ENCODE measurements around the gene CDC42EP2.

DNA sequence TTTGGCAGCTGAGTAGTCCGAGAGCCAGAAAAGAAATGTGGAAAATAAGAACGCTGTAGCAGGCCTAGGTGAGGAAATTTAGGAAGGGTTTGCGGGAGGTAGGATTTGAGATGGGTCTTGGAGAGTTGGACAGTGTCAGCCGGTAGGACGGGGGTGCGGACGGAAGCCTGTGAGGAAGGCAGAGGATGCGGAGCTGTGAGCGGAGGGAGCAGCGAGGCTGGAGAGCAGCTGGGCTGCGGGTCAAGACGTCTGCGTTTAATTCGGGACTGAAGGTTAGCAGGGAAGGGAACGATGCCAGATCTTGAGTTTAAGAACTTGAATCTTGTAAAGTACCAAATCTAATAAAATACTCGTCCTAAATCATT, 39.2 kb downstream of the CDC42EP2 start:
- TF ChIP-seq SMC3 (IDR thresholded peaks at IDR 0.05): no peak
- TF ChIP-seq, protein P1, sequence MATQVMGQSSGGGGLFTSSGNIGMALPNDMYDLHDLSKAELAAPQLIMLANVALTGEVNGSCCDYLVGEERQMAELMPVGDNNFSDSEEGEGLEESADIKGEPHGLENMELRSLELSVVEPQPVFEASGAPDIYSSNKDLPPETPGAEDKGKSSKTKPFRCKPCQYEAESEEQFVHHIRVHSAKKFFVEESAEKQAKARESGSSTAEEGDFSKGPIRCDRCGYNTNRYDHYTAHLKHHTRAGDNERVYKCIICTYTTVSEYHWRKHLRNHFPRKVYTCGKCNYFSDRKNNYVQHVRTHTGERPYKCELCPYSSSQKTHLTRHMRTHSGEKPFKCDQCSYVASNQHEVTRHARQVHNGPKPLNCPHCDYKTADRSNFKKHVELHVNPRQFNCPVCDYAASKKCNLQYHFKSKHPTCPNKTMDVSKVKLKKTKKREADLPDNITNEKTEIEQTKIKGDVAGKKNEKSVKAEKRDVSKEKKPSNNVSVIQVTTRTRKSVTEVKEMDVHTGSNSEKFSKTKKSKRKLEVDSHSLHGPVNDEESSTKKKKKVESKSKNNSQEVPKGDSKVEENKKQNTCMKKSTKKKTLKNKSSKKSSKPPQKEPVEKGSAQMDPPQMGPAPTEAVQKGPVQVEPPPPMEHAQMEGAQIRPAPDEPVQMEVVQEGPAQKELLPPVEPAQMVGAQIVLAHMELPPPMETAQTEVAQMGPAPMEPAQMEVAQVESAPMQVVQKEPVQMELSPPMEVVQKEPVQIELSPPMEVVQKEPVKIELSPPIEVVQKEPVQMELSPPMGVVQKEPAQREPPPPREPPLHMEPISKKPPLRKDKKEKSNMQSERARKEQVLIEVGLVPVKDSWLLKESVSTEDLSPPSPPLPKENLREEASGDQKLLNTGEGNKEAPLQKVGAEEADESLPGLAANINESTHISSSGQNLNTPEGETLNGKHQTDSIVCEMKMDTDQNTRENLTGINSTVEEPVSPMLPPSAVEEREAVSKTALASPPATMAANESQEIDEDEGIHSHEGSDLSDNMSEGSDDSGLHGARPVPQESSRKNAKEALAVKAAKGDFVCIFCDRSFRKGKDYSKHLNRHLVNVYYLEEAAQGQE (IDR thresholded peaks at IDR 0.05): no peak
- TF ChIP-seq RFX5 (IDR thresholded peaks at IDR 0.05): no peak
- TF ChIP-seq, protein P2, sequence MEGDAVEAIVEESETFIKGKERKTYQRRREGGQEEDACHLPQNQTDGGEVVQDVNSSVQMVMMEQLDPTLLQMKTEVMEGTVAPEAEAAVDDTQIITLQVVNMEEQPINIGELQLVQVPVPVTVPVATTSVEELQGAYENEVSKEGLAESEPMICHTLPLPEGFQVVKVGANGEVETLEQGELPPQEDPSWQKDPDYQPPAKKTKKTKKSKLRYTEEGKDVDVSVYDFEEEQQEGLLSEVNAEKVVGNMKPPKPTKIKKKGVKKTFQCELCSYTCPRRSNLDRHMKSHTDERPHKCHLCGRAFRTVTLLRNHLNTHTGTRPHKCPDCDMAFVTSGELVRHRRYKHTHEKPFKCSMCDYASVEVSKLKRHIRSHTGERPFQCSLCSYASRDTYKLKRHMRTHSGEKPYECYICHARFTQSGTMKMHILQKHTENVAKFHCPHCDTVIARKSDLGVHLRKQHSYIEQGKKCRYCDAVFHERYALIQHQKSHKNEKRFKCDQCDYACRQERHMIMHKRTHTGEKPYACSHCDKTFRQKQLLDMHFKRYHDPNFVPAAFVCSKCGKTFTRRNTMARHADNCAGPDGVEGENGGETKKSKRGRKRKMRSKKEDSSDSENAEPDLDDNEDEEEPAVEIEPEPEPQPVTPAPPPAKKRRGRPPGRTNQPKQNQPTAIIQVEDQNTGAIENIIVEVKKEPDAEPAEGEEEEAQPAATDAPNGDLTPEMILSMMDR (IDR thresholded peaks at IDR 0.05): no peak
- TF ChIP-seq POLR2A (IDR thresholded peaks at IDR 0.05; ENCODE audit: low read length): no peak
- TF ChIP-seq RAD21 (conservative IDR thresholded peaks at IDR 0.05 in 1 of 2, IDR thresholded peaks at IDR 0.05 in 1 of 2): no peak
- TF ChIP-seq EP300 (IDR thresholded peaks at IDR 0.05): no peak
- TF ChIP-seq RNF2 (IDR thresholded peaks at IDR 0.05; ENCODE audit: borderline replicate concordance, low read depth): no peak
- TF ChIP-seq EHMT2 (IDR thresholded peaks at IDR 0.05; ENCODE audit: low read depth): no peak
- TF ChIP-seq, protein P3, sequence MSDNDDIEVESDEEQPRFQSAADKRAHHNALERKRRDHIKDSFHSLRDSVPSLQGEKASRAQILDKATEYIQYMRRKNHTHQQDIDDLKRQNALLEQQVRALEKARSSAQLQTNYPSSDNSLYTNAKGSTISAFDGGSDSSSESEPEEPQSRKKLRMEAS (IDR thresholded peaks at IDR 0.05): no peak
- TF ChIP-seq NPAS2 (CRISPR knock-in tag; IDR thresholded peaks at IDR 0.05; ENCODE audit: borderline replicate concordance): no peak
- TF ChIP-seq MAFK (IDR thresholded peaks at IDR 0.05; ENCODE audit: partially characterized antibody): no peak
- TF ChIP-seq RCOR1 (IDR thresholded peaks at IDR 0.05; ENCODE audit: low read depth, low read length): no peak
- TF ChIP-seq, protein P4, sequence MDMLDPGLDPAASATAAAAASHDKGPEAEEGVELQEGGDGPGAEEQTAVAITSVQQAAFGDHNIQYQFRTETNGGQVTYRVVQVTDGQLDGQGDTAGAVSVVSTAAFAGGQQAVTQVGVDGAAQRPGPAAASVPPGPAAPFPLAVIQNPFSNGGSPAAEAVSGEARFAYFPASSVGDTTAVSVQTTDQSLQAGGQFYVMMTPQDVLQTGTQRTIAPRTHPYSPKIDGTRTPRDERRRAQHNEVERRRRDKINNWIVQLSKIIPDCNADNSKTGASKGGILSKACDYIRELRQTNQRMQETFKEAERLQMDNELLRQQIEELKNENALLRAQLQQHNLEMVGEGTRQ (IDR thresholded peaks at IDR 0.05): no peak

All from A549 (cell line).